Retinal pigment epithelial cell (primary cell): ENCODE measurements around the gene ADAM19.
A peak's percentile ranks its signal among the peaks of the same experiment; 100 is the strongest.

ENCODE experiments used
- DNase-seq: peaks from one replicate; pipeline ENCODE4 v3.0.0-alpha.2; 2010; ENCODE audit warnings: low read depth
- H3K4me3 ChIP-seq: 2 replicates; pipeline ENCODE4 v1.5.1; 2011; ENCODE audit warnings: mild to moderate bottlenecking, low read length, control low read depth, moderate library complexity
- CTCF ChIP-seq: conservative IDR thresholded peaks from 2 replicates; pipeline ENCODE4 v1.5.1; 2011; ENCODE audit warnings: low read depth, low read length, control low read depth, inconsistent platforms

The ADAM19 gene

GRCh38 chr5:157575381-157576020, at the start of gene ADAM19:
ADAM19 (minus strand) TSS chr5:157575775; CDS start chr5:157575696, 79 bp downstream.
- TF ChIP-seq CTCF = no peak
- no peak for DNase-seq
- peak within 1 kb of the TSS; percentile 79 for H3K4me3 ChIP-seq

GRCh38 chr5:157624144-157624543, 48.6 kb upstream of the ADAM19 start:
- TF ChIP-seq CTCF = no peak
- DNase-seq = no peak
- no peak overlapping the region for H3K4me3 ChIP-seq

DNA sequence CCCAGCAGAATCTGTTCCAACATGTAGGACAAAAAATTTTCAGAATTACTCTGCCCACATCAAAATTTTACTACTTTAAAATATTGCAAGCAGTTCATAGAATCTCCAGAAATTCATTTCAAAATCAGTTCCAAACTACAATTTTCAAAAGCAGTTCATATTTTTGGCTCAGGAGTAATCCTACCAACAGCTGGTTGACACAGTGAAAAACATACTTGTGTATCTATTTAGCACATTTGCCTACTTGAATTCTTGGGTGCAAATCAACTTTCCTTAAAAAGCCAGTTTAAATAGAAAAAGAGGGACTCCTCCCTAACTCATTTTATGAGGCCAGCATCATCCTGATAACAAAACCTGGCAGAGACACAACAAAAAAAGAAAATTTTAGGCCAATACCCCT, 45.2 kb upstream of the ADAM19 start:
- TF ChIP-seq CTCF = no peak
- no peak overlapping the region for H3K4me3 ChIP-seq
- no peak for DNase-seq

DNA sequence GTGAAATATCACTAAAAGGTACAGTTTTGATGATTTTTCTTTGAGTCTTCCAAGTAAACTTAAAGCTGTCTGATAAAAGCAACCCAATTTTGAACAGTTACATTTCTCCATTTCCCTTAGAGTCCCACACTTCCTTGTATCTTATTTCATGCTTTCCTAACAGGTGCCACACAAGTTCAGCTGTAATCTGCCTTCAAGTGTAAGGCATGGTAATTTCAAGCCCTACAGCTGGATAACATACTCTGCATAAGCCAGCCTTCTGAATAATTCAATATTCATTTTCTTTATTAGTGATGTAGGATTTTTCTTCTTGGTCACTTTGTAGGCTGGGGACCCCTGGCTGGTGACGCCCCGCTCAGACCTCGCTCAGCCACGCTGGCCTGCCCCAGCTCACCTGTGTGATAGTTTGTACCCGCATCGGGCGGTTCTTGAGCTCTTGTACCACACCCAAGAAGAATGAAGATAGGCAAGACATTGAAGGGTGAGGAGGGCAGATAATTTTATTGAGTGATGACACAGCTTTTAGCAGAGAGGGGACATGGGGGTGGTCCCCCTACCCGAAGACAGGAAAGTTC, 42.7 kb upstream of the ADAM19 start:
- DNase-seq = no peak
- TF ChIP-seq CTCF = no peak

GRCh38 chr5:157616785-157617184, 41.2 kb upstream of the ADAM19 start:
- TF ChIP-seq CTCF = no peak
- no peak for DNase-seq
- H3K4me3 ChIP-seq = no peak overlapping the region

More for the DNA sequence above, 42.7 kb upstream of the ADAM19 start:
- H3K4me3 ChIP-seq = no peak overlapping the region

GRCh38 chr5:157613385-157614245, 38.0 kb upstream of the ADAM19 start:
- no peak for TF ChIP-seq CTCF
- H3K4me3 ChIP-seq = no peak overlapping the region
- DNase-seq = no peak
